ENCODE data around the gene RUSF1.

- TF ChIP-seq CTCF (IDR thresholded peaks at IDR 0.05) (no peak), POLR2A (IDR thresholded peaks at IDR 0.05) (no peak), POLR2AphosphoS5 (IDR thresholded peaks at IDR 0.05; ENCODE audit: insufficient read depth in 1 of 2, low read depth in 1 of 2) (no peak)
Observed at GRCh38 chr16:31458073-31458843, 49.9 kb downstream of the RUSF1 start.

All from vagina (tissue), 2 donors.